AG09309 (cell line): ENCODE data around the gene OR52I2.

Source experiments
- DNase-seq: peaks from one replicate; pipeline ENCODE4 v3.0.0-alpha.2; 2010; ENCODE audit warnings: low read depth
- H3K4me3 ChIP-seq: 2 replicates; pipeline ENCODE4 v1.5.1; 2011; ENCODE audit warnings: mild to moderate bottlenecking, low read depth, low read length, moderate library complexity; ENCODE audit not compliant: control insufficient read depth
- TF ChIP-seq, protein P1 (sequence below): IDR thresholded peaks from 2 replicates; pipeline ENCODE4 v1.5.1; 2011; ENCODE audit warnings: mild to moderate bottlenecking, low read depth, low read length, inconsistent platforms; ENCODE audit not compliant: insufficient read depth, control insufficient read depth; ENCODE audit errors: missing control alignments

Gene OR52I2

DNA sequence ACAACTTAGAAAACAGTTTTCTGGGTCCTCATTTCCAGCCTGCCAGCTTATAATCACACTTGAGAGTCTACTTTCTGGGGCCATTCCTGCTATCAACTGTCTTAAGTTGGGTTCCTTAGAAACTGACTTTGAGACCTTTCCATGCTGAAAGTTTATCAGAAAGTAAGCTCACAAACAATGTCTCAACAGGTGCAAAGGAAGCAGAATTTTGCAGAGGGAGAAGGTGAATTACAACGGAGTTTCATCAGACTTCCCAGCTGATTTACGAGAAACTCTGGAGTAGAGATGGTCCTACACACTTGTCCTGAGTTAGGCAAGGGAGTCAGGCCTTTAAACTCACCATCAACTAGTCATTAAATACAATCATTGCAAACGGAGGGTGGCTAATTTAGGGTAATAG lies 4.7 kb upstream of the OR52I2 start:
- TF ChIP-seq, protein P1, sequence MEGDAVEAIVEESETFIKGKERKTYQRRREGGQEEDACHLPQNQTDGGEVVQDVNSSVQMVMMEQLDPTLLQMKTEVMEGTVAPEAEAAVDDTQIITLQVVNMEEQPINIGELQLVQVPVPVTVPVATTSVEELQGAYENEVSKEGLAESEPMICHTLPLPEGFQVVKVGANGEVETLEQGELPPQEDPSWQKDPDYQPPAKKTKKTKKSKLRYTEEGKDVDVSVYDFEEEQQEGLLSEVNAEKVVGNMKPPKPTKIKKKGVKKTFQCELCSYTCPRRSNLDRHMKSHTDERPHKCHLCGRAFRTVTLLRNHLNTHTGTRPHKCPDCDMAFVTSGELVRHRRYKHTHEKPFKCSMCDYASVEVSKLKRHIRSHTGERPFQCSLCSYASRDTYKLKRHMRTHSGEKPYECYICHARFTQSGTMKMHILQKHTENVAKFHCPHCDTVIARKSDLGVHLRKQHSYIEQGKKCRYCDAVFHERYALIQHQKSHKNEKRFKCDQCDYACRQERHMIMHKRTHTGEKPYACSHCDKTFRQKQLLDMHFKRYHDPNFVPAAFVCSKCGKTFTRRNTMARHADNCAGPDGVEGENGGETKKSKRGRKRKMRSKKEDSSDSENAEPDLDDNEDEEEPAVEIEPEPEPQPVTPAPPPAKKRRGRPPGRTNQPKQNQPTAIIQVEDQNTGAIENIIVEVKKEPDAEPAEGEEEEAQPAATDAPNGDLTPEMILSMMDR = no peak
- DNase-seq = no peak
- no peak overlapping the region for H3K4me3 ChIP-seq

- DNase-seq = no peak
- TF ChIP-seq, protein P1 = no peak
Observed at GRCh38 chr11:4577761-4578160, 3.8 kb upstream of the OR52I2 start.

DNA sequence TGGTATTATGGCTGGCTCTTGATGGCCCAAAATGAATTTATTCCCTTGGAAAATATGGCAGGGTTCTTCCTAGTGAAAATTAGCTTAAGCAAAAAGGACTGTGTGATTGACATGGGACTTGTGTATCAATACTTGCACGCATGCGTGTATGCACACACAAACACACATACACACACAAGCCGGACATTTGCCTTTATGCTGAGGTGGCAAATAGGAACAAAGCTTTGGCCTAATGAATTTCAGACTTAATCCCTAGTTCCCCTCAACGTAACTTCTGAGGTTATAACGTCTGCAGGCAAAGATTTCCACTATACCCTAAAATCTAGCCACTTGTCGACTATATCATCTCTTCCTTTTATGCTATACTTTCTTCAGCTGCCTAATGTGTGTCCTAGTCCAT lies 2.9 kb upstream of the OR52I2 start:
- no peak for DNase-seq
- H3K4me3 ChIP-seq = no peak overlapping the region
- TF ChIP-seq, protein P1 = no peak

More at GRCh38 chr11:4577761-4578160, 3.8 kb upstream of the OR52I2 start:
- no peak overlapping the region for H3K4me3 ChIP-seq

DNA sequence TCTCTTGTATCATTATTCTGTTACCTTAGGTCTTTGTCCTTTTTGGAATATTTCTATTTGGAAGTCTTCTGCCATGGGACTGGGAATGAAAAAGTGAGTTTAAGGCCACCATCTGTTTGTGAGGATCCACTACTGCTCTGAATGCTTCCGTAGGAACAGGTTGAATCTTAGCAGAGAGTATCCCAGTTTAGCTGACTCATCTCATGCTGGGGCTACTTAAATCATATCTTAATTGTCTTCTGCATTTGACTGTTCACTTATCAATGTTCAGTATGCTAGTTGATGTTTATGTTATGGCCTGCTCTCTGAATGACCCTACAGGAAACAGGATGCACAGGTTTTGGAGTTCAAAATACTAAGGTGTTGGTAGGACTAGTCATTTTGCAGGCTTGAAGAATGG lies 1.4 kb upstream of the OR52I2 start:
- no peak overlapping the region for H3K4me3 ChIP-seq
- TF ChIP-seq, protein P1 = no peak
- no peak for DNase-seq

DNA sequence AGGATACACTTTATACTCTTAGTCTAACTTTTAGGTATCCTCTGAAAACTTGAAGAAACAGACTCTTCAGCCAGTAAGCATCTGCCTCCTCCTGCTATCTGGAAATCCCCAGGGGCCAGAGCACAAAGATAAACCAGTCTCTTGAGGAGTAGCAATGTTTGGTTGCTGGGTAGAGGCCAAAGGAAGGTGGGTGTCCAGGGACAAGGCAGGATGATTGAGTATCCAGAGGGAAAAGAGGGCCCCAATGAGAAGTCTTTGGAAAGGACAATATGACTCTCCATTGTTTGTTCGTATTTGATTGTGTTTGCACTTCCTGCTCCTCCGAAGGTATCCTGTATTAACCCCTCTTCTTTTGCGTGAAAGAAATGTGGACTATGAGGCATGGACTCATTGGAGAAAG lies 7.5 kb downstream of the OR52I2 start:
- TF ChIP-seq, protein P1 = no peak
- no peak for DNase-seq
- H3K4me3 ChIP-seq = no peak overlapping the region

DNA sequence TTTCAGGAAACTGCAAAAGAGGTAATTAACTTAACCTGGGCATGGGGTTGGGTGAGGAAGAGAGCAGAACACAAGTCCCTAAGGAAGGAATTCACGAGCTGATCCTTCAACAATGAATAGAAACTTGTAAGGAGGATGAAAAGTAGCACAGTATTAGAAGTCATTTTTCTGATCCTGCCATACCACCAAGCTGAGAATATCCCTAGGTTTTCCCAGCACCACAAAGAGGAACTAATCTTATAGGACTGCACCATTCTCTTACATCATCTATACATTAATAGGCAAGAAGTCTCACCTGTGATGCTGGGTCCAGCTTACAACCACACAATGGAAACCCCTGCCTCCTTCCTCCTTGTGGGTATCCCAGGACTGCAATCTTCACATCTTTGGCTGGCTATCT lies 12.2 kb downstream of the OR52I2 start, which contains the start of gene OR52I1:
Gene OR52I1, plus strand, starts transcription at position 301 of the 400 bp plus-strand sequence. Its CDS starts 0 bp downstream, at position 301.
- no peak within 1 kb of the TSS for H3K4me3 ChIP-seq
- TF ChIP-seq, protein P1 = no peak
- no peak for DNase-seq

- DNase-seq = no peak
- TF ChIP-seq, protein P1 = no peak
Observed at GRCh38 chr11:4605057-4605456, 23.5 kb downstream of the OR52I2 start.

More at GRCh38 chr11:4605057-4605456, 23.5 kb downstream of the OR52I2 start:
- H3K4me3 ChIP-seq = no peak overlapping the region
